ENCODE data around the gene SOX21.

SOX21 gene

GRCh38 chr13:94674609-94675348 is 37.6 kb downstream of the SOX21 start:
- DNase-seq, result peak; percentile 31

GRCh38 chr13:94673851-94674250 is 38.5 kb downstream of the SOX21 start:
- no peak for DNase-seq

- no peak for DNase-seq
Measured at GRCh38 chr13:94672400-94672799, 39.9 kb downstream of the SOX21 start.

GRCh38 chr13:94667190-94667589 is 45.2 kb downstream of the SOX21 start:
- DNase-seq, result no peak

- no peak for DNase-seq
Measured at GRCh38 chr13:94666065-94666464, 46.3 kb downstream of the SOX21 start.

GRCh38 chr13:94664889-94665288 is 47.5 kb downstream of the SOX21 start:
- no peak for DNase-seq

- no peak for DNase-seq
Measured at GRCh38 chr13:94662274-94662945, 49.9 kb downstream of the SOX21 start.

GRCh38 chr13:94661406-94661805 is 50.9 kb downstream of the SOX21 start:
- no peak for DNase-seq

GRCh38 chr13:94660695-94661326 is 51.5 kb downstream of the SOX21 start:
- DNase-seq, result no peak

Data from T-helper 9 cell (primary cell).